HG02678 (cell line): Measurements from ENCODE around the gene SLX9.
"Not testable (repeated sequence)": the region's sequence is repeated elsewhere in the genome, so short reads cannot be mapped to it uniquely, and the experiment has no call there.

Experiments used
- ATAC-seq: cut with Tn5 transposase; IDR thresholded peaks from one replicate; pipeline ENCODE4 v1.9.1; 2021; ENCODE audit warnings: mild to moderate bottlenecking, moderate library complexity; ENCODE audit not compliant: unreplicated experiment

The SLX9 gene

DNA sequence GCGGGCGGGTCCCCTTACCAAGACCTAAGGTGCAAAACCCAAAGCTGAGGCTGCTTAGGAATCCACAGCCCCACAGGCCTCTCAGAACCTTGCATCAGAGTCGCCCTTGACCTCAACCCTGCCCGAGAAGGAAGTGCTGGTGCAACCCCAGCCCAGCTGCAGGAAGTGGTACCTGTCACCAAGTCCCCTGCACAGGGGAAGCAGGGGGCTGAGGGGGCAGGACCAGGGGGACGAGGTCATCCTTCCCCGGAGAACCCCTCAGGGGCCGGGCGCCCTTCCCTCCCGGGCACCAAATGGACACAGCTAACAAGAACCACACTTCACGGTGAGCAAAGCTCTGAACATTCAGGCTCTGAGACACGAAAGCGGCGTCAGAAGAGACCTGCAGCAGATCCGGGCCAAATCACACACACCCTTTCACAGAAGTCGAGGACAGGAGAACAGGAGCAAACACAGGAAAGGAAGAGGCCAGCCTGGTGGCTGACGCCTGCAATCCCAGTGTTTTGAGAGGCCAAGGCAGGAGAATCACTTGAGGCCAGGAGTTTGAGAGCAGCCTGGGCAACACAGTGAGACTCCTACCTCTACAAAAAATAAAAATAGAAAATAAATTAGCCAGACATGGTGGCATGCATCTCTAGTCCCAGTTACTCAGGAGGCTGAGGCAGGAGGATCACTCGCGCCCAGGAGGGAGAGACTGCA is 25.5 kb upstream of the SLX9 start:
- peak; percentile 55 for ATAC-seq

GRCh38 chr21:44916965-44917364 is 22.9 kb upstream of the SLX9 start:
- no peak for ATAC-seq

DNA sequence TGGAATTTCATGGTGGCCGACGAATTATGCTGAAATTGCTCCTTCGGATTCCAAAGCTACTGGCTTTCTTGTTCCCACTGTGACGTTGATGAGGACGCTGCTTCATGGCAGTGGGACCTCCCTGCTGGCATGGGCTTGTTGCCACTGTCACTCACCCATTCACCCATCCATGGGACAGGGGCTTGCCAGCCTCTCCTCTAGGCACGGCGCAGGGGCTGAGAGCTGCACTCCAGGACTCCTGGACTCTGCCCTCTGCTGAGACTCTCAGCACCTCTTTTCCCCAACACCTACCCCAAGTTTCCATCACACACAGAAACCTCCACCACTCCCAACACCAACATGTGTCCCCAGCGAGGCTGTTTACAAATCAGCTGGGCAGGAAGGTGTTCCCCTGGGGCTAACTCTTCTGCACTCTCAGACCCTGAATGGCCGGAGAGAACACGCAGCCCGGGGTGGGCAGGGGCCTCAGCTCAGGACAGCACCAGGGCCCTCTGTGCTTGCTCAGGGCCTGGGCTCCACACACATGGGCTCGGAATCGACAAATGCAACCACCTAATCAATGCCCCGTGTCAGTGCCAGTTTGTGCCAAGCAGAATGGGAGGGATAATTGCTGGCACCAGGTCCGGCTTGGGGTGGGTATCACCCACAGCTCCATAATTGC is 22.3 kb upstream of the SLX9 start:
- ATAC-seq: no peak

DNA sequence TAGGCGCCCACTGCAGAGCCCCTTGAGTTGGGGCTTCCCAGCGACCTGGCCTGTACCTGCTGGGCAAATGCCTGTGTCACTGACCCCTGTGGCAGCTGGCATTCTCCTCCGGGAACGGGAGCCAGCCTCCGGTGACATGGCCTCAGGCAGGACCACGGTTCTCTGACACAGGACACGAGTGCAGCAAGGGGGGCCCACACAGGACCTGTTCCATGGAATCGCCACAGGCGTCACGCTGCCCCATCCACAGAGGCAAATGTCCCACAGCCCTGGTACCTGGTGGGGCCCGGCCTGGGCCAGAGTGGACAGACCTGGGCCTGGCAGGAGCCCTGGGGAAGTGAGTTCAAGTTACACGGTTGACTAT is 21.7 kb upstream of the SLX9 start:
- no peak for ATAC-seq

DNA sequence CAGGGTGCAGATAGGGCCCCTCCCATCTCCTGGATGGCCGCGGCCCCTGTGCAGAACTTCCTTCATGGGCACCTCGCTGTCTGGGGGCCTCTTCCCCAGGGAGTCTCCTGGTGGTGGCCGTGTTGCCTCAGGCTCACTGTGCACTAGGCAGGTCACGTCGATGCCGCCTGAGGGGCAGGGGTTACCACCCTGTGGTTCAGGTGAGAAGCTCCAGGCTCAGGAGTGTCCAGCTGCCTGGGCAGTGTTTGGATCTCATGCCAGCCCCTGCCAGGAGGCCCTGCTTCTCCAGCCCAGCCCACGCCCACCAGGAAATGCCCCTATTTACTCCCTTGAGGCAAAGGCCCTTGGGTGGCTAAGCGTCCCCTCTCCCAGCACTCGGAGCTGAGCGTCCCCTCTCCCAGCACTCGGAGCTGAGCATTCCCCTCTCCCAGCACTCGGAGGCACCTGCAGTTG is 21.2 kb upstream of the SLX9 start:
- no peak for ATAC-seq

DNA sequence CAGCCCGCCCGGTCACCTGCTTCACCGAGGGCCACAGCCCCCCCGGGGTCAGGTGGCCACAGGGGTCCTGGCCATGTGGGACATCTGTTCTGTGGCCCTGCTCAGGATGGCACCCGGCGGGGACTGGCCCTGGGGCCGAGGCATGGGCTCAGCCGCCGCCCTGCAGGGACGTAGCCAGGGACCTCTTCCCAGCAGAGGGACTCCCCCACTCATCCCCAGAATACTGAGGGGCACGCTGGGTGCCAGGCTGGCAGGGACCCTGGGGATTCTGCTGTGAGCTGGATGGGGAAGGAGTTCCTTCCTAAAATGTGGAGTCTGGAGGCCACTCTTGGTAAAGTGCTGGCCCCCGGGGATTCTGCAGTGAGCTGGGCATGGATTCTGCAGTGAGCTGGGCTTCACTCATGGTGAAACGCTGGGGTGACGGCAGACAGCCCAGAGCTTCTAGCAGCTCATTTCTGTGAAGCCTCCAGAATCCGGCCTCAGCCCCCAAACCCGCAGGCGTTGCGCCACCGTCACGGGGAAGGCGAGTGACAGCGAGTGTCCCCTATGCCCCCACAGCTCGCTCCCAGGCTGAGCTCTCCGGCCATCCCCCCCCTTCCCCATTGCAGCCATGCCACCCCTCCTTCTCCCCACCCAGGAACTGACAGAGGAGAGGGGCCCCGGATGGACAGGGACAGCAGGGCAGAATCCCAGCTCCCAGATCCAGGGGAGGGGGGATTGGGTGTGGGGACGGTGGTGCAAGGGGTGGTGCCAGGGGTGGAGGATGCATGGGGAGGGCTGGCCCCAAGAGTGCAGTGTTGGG is 20.5 kb upstream of the SLX9 start:
- no peak for ATAC-seq

DNA sequence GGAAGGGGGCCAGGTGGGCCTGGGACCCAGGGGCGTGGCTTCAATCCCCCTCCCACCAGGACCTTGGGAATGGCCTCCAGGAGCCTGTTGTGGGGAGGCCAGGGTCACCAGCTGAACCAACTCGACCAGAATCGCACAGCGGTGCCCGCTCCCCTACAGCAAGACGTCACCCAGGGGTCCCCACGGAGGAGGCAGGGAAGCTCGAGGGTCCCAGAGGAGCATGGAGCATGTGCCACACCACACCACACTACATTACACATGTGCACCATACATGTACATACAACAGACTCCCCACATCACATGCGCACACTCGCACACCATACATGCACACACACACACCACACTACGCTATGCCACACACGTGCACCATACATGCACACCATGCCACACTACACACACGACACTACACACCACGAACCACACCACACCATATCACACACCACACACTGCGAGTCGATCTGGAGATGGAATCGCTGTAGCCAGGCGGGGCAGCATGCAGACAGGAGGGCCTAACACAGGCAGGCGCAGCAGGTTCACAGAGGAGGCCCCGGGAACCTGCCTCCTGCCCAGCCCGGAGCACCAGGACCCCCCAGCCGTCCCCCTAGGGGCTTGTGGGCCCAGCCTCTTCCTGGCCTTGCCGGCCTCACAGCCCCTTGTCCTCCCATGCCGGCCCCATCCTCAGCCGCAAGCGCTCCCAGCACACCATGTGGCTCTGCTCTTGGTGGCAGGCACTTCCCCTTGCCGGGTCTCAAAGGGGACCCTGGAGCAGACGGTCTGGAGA is 19.7 kb upstream of the SLX9 start:
- ATAC-seq: peak; percentile 28

- peak; percentile 61 for ATAC-seq
Measured at GRCh38 chr21:44920694-44921604, 18.9 kb upstream of the SLX9 start, which contains the start of gene ITGB2. TSS of gene ITGB2 (minus strand) at chr21:44920899. CDS start at chr21:44910782, 10,117 bp downstream.

DNA sequence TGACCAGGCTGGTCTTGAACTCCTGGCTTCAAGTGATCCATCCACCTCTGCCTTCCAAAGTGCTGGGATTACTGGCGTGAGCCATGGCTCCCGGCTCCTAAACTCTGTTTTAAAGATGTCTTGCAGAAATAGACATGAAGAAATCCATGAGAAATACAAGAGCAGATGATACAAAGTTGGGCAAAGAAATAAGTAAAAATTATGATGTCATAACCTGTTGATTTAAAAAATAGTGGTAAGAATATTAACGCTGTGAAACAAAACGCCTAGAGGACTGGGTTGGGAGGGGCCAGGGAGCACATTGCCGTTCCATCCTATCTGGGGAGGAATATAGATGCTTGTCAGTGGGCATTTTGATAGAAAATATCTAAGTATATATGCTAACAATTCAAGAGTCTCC is 17.9 kb upstream of the SLX9 start:
- no peak for ATAC-seq

GRCh38 chr21:44923480-44924084 is 16.2 kb upstream of the SLX9 start:
- ATAC-seq: no peak

DNA sequence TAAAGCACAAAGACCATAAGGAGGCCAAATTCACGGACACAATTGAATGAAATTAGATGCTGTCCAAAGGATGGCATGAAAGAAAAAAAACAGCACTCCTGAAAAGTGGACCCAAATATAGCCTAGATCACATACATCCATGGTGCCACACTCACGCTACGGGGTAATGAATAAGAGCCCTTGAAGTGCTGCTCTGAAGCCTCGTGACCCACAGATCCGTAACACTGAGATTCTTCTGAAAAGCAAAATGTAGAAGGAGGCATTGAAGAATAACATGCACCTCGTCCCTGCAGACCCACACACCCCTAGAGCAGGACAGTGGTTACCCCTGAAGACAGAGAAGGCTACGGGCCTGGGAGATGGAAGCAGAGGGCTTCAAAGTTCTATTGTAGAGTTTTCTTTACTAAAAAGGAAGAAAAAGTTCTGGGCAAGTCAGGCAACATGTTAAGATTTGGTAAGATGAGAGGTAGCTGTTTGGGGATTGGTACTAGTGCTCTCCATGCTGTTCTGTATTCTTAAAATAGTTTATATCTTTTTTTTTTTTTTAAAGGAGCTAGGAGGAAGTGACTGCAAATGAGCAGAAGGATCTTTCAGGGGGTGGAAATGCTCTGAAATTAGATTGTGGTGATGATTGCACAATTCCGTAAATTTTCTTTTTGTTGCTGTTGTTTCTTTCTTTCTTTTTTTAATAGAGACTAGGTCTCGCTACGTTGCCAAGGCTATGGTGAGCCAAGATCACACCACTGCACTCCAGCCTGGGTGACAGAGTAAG is 15.0 kb upstream of the SLX9 start:
- ATAC-seq: no peak

- no peak for ATAC-seq
Measured at GRCh38 chr21:44925378-44925755, 14.5 kb upstream of the SLX9 start.

GRCh38 chr21:44926331-44927101 is 13.3 kb upstream of the SLX9 start:
- ATAC-seq: no peak

DNA sequence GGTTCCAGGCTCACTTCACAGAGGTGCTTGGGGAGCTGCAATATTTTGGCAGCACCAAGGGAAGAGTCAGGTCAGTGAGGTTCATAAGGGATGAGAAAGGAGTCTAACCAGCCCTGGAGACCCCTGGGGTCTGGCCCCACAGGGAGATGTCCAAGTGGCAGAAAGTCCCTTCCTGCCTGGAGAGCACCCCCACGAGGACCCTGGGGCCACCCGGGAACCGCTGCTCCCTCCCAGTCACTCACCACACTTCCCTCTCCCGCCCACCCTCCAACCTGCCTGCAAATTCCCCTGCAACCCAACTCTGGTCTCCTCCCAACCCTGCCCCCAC is 12.6 kb upstream of the SLX9 start:
- ATAC-seq: no peak

GRCh38 chr21:44927587-44928461 is 12.0 kb upstream of the SLX9 start:
- peak; percentile 36 for ATAC-seq

DNA sequence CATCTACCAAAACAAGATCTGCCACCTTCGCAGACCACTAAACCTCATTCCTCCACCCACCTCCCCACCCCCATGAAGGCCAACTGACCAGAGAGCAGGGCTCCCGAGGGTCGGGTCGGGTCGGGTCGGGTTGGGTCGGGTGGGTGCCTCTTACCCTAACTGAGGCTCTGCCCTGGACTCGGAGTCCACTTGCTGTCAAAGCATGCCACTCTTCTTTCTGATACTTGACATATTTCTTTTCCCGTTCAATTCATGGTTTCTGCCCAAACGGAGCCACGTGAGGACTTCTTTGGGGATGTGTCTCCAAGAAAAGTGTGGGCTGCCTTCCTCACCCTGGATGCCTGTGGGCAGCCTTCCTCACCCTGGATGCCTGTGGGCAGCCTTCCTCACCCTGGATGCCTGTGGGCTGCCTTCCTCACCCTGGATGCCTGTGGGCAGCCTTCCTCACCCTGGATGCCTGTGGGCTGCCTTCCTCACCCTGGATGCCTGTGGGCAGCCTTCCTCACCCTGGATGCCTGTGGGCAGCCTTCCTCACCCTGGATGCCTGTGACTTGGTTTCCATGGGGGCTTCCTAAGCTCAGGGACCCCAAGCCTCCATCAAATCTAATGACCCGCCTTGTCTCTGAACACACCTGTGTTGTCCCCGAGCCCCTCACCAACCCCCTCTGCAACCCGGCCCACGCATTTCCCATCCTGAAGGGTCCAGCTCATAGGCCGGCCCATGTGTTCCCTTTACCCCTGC is 11.2 kb upstream of the SLX9 start:
- not testable (repeated sequence) for ATAC-seq
